Mucosa of rectum (tissue), 2 donors: ENCODE measurements around the gene TLL1.

Source experiments
- H3K27ac ChIP-seq, 2 donors: one replicate each; pipeline ENCODE4 v1.7.0; 2013; ENCODE audit warnings: inconsistent platforms in 2 of 2, low read depth in 2 of 2, low read length in 2 of 2
- H3K27me3 ChIP-seq, 2 donors: one replicate each; pipeline ENCODE4 v1.7.0; 2013; ENCODE audit warnings: low read length in 2 of 2; ENCODE audit not compliant: control insufficient read depth in 2 of 2, insufficient read depth in 2 of 2
- H3K36me3 ChIP-seq, 2 donors: one replicate each; pipeline ENCODE4 v1.7.0; 2013; ENCODE audit warnings: low read length in 2 of 2; ENCODE audit not compliant: control insufficient read depth in 2 of 2, insufficient read depth in 2 of 2
- H3K4me1 ChIP-seq, 2 donors: one replicate each; pipeline ENCODE4 v1.7.0; 2013; ENCODE audit warnings: low read length in 2 of 2, mild to moderate bottlenecking in 1 of 2; ENCODE audit not compliant: control insufficient read depth in 2 of 2, insufficient read depth in 2 of 2
- H3K4me3 ChIP-seq, 2 donors: one replicate each; pipeline ENCODE4 v1.7.0; 2013; ENCODE audit warnings: low read length in 2 of 2
- H3K9ac ChIP-seq, 2 donors: one replicate each; pipeline ENCODE4 v1.7.0; 2013; ENCODE audit warnings: low read length in 2 of 2, low read depth in 1 of 2, mild to moderate bottlenecking in 1 of 2
- H3K9me3 ChIP-seq, 2 donors: one replicate each; pipeline ENCODE4 v1.7.0; 2013; ENCODE audit warnings: low read length in 2 of 2; ENCODE audit not compliant: control insufficient read depth in 2 of 2
- donor health status: healthy.
- donor health status: Normal muscosa, but diverticular disease.

TLL1 gene

GRCh38 chr4:166128403-166128802, 255.4 kb downstream of the TLL1 start:
- no peak overlapping the region for H3K27ac ChIP-seq
- no peaks in the 10 kb centered on the region for H3K27me3 ChIP-seq
- H3K9ac ChIP-seq, result no peak overlapping the region
- H3K9me3 ChIP-seq, result no peaks in the 10 kb centered on the region
- no peaks in the 10 kb centered on the region for H3K4me1 ChIP-seq
- H3K36me3 ChIP-seq, result no peaks in the 10 kb centered on the region
- H3K4me3 ChIP-seq, result no peak overlapping the region

- H3K4me1 ChIP-seq, result no peaks in the 10 kb centered on the region
- H3K4me3 ChIP-seq, result no peak overlapping the region
- no peaks in the 10 kb centered on the region for H3K36me3 ChIP-seq
- no peak overlapping the region for H3K27ac ChIP-seq
- H3K27me3 ChIP-seq, result no peaks in the 10 kb centered on the region
- no peaks in the 10 kb centered on the region for H3K9me3 ChIP-seq
- H3K9ac ChIP-seq, result no peak overlapping the region
Measured at GRCh38 chr4:166134285-166134684, 261.2 kb downstream of the TLL1 start.

GRCh38 chr4:166140951-166141350, 267.9 kb downstream of the TLL1 start:
- Histone ChIP-seq H3K36me3 (no peaks in the 10 kb centered on the region), H3K4me1 (no peaks in the 10 kb centered on the region), H3K27me3 (no peaks in the 10 kb centered on the region), H3K27ac (no peak overlapping the region), H3K4me3 (no peak overlapping the region), H3K9ac (no peak overlapping the region), H3K9me3 (no peaks in the 10 kb centered on the region)

GRCh38 chr4:166143227-166143626, 270.2 kb downstream of the TLL1 start:
- Histone ChIP-seq H3K4me1 (no peaks in the 10 kb centered on the region), H3K27me3 (no peaks in the 10 kb centered on the region), H3K36me3 (no peaks in the 10 kb centered on the region), H3K9ac (no peak overlapping the region), H3K9me3 (no peaks in the 10 kb centered on the region), H3K27ac (no peak overlapping the region), H3K4me3 (no peak overlapping the region)

- no peak overlapping the region for H3K9ac ChIP-seq
- H3K4me1 ChIP-seq, result no peaks in the 10 kb centered on the region
- no peak overlapping the region for H3K4me3 ChIP-seq
- no peaks in the 10 kb centered on the region for H3K9me3 ChIP-seq
- H3K27ac ChIP-seq, result no peak overlapping the region
- no peaks in the 10 kb centered on the region for H3K27me3 ChIP-seq
- H3K36me3 ChIP-seq, result no peaks in the 10 kb centered on the region
Measured at GRCh38 chr4:166144607-166145006, 271.6 kb downstream of the TLL1 start.

- H3K27ac ChIP-seq, result no peak overlapping the region
- H3K9me3 ChIP-seq, result no peaks in the 10 kb centered on the region
- H3K9ac ChIP-seq, result no peak overlapping the region
- H3K27me3 ChIP-seq, result no peaks in the 10 kb centered on the region
- H3K4me3 ChIP-seq, result no peak overlapping the region
- H3K4me1 ChIP-seq, result no peaks in the 10 kb centered on the region
- H3K36me3 ChIP-seq, result no peaks in the 10 kb centered on the region
Measured at GRCh38 chr4:166146806-166147540, 273.9 kb downstream of the TLL1 start.
